HFF-Myc (cell line): ENCODE results near the gene CIDEA.

ENCODE experiments used
- DNase-seq: peaks from one replicate; pipeline ENCODE4 v3.0.0-alpha.2; 2011; ENCODE audit warnings: low read depth; ENCODE audit errors: extremely low read depth
- H3K4me3 ChIP-seq: replicated peaks from 2 replicates; pipeline ENCODE4 v1.5.1; 2011; ENCODE audit warnings: low read depth, mild to moderate bottlenecking, control low read depth, low read length
- CTCF ChIP-seq: IDR thresholded peaks from 2 replicates; pipeline ENCODE4 v1.5.1; 2012; ENCODE audit warnings: mild to moderate bottlenecking, low read depth, low read length, control low read depth; ENCODE audit errors: missing control alignments

CIDEA gene

GRCh38 chr18:12248926-12249720, 5.0 kb upstream of the CIDEA start:
- H3K4me3 ChIP-seq = no peak overlapping the region
- DNase-seq = no peak
- TF ChIP-seq CTCF = no peak

- no peak for TF ChIP-seq CTCF
- no peak overlapping the region for H3K4me3 ChIP-seq
- DNase-seq = no peak
These were observed 2.9 kb upstream of the CIDEA start for GRCh38 chr18:12251311-12251710.

- H3K4me3 ChIP-seq = no peak overlapping the region
- no peak for TF ChIP-seq CTCF
- DNase-seq = no peak
These were observed 2.1 kb upstream of the CIDEA start for GRCh38 chr18:12252061-12252460.

GRCh38 chr18:12253027-12253426, 1.1 kb upstream of the CIDEA start:
- no peak overlapping the region for H3K4me3 ChIP-seq
- no peak for DNase-seq
- no peak for TF ChIP-seq CTCF

- TF ChIP-seq CTCF = no peak
- no peak for DNase-seq
- H3K4me3 ChIP-seq = no peak overlapping the region; the same call in 1 of the 2 replicates
These were observed 462 bp upstream of the CIDEA start for GRCh38 chr18:12253663-12254135.

- no peak for TF ChIP-seq CTCF
- no peak for DNase-seq
- no peak overlapping the region for H3K4me3 ChIP-seq
These were observed 805 bp downstream of the CIDEA start for GRCh38 chr18:12254820-12255511.

- no peak overlapping the region for H3K4me3 ChIP-seq
- TF ChIP-seq CTCF = no peak
- no peak for DNase-seq
These were observed 1.5 kb downstream of the CIDEA start for GRCh38 chr18:12255626-12256026.
